ENCODE measurements around the gene UIMC1. TPM values are rescaled to one million over a fixed set of nuclear protein-coding genes. Genes with fewer than 3 reads are reported as not detected.
"Not testable (repeated sequence)": the region's sequence is repeated elsewhere in the genome, so short reads cannot be mapped to it uniquely, and the experiment has no call there.

Gene UIMC1
- total RNA-seq (2022), result 79.3 and 96.3 TPM in 2 replicates
- percentile 94 among the genes with signal in this experiment for Bru-seq, nascent RNA
- BruChase-seq, experiment 1, labeled RNA remaining after a 6-hour chase, result percentile 87 among the genes with signal in this experiment
- BruChase-seq, experiment 2, labeled RNA remaining after a 2-hour chase, result percentile 90 among the genes with signal in this experiment
- long read RNA-seq, transcript UIMC1-212 (15 exons, 2,502 nt), result major isoform, 37 of 117 reads
- long read RNA-seq, partial matches to known transcripts, result 11 of 117 reads
- long read RNA-seq, other reads (novel, unspliced or antisense), result 64 of 117 reads

- no TSS peak for BruUV-seq (replicated peaks)
- TF ChIP-seq CTCF (IDR thresholded peaks at IDR 0.05; ENCODE audit: unreplicated experiment), result no peak
- Mint-ChIP-seq H3K4me1 (ENCODE audit: insufficient read depth, unreplicated experiment) (peaks cover 18% of the 10 kb centered on the region), H3K4me3 (ENCODE audit: unreplicated experiment) (peak within 1 kb of the TSS; percentile 96), H3K36me3 (ENCODE audit: insufficient read depth, unreplicated experiment) (peaks cover 8% of the 10 kb centered on the region), H3K27me3 (ENCODE audit: insufficient read depth, unreplicated experiment) (no peaks in the 10 kb centered on the region), H3K9me3 (ENCODE audit: unreplicated experiment) (no peaks in the 10 kb centered on the region), H3K27ac (ENCODE audit: low read depth, unreplicated experiment) (peak within 1 kb of the TSS; percentile 98)
- POLR2A ChIA-PET, result interaction anchor here (0.6 to 13.5 kb wide), 14 partner anchors 9 to 1200 kb away, joined by 3 to 136 read pairs (median 4); partner anchors contain the start of genes RNF44 and ZNF346
- DNase-seq (ENCODE audit: unreplicated experiment), result peak; percentile 96
- intact Hi-C loops (cut with micrococcal nuclease), result loop anchor here (2.0 kb wide), 1 partner anchor 16 kb away; the partner anchor contains the start of gene ZNF346
- CTCF ChIA-PET, result interaction anchor here (0.5 to 2.1 kb wide), 7 partner anchors 9 to 346 kb away, joined by 3 to 14 read pairs (median 5); partner anchors contain the start of gene ZNF346
Observed at GRCh38 chr5:177006265-177006972, at the start of gene UIMC1. Gene UIMC1, minus strand, starts transcription at chr5:177006779. Its CDS starts 24,164 bp downstream, at chr5:176982615.

GRCh38 chr5:177049285-177049684 is 42.7 kb upstream of the UIMC1 start:
- intact Hi-C loops (cut with micrococcal nuclease), result no loop called here
- H3K27ac Mint-ChIP-seq (ENCODE audit: low read depth, unreplicated experiment), result no peak overlapping the region
- ChIA-PET CTCF (interaction anchor here (1.6 to 3.1 kb wide), 2 partner anchors 22 to 389 kb away, joined by 5 to 19 read pairs; no protein-coding TSS in a partner anchor), POLR2A (interaction anchor here (1.2 kb wide), 1 partner anchor 22 kb away, joined by 3 read pairs; no protein-coding TSS in a partner anchor)
- H3K36me3 Mint-ChIP-seq (ENCODE audit: insufficient read depth, unreplicated experiment), result peaks cover 97% of the 10 kb centered on the region
- no TSS peak for BruUV-seq (replicated peaks)
- no peaks in the 10 kb centered on the region for H3K27me3 Mint-ChIP-seq (ENCODE audit: insufficient read depth, unreplicated experiment)
- peak; percentile 20 for DNase-seq (ENCODE audit: unreplicated experiment)
- no peaks in the 10 kb centered on the region for H3K9me3 Mint-ChIP-seq (ENCODE audit: unreplicated experiment)
- no peaks in the 10 kb centered on the region for H3K4me1 Mint-ChIP-seq (ENCODE audit: insufficient read depth, unreplicated experiment)
- H3K4me3 Mint-ChIP-seq (ENCODE audit: unreplicated experiment), result no peak overlapping the region
- no peak for TF ChIP-seq CTCF (IDR thresholded peaks at IDR 0.05; ENCODE audit: unreplicated experiment)

GRCh38 chr5:177048531-177048930 is 42.0 kb upstream of the UIMC1 start:
- CTCF ChIA-PET, result interaction anchor here (0.7 to 1.5 kb wide), 2 partner anchors 24 to 66 kb away, joined by 3 to 6 read pairs; no protein-coding TSS in a partner anchor
- H3K27me3 Mint-ChIP-seq (ENCODE audit: insufficient read depth, unreplicated experiment); H3K9me3 Mint-ChIP-seq (ENCODE audit: unreplicated experiment); H3K27ac Mint-ChIP-seq (ENCODE audit: low read depth, unreplicated experiment); H3K4me1 Mint-ChIP-seq (ENCODE audit: insufficient read depth, unreplicated experiment); BruUV-seq (replicated peaks); POLR2A ChIA-PET; intact Hi-C loops (cut with micrococcal nuclease); H3K4me3 Mint-ChIP-seq (ENCODE audit: unreplicated experiment); DNase-seq (ENCODE audit: unreplicated experiment): not testable (repeated sequence)
- peaks cover 97% of the 10 kb centered on the region for H3K36me3 Mint-ChIP-seq (ENCODE audit: insufficient read depth, unreplicated experiment)

- BruUV-seq (replicated peaks), result no TSS peak
- intact Hi-C loops (cut with micrococcal nuclease), result no loop called here
- Mint-ChIP-seq H3K36me3 (ENCODE audit: insufficient read depth, unreplicated experiment) (peaks cover 93% of the 10 kb centered on the region), H3K27ac (ENCODE audit: low read depth, unreplicated experiment) (no peak overlapping the region), H3K4me3 (ENCODE audit: unreplicated experiment) (no peak overlapping the region), H3K9me3 (ENCODE audit: unreplicated experiment) (no peaks in the 10 kb centered on the region), H3K27me3 (ENCODE audit: insufficient read depth, unreplicated experiment) (no peaks in the 10 kb centered on the region), H3K4me1 (ENCODE audit: insufficient read depth, unreplicated experiment) (peaks cover 12% of the 10 kb centered on the region)
- DNase-seq (ENCODE audit: unreplicated experiment), result no peak
- TF ChIP-seq CTCF (IDR thresholded peaks at IDR 0.05; ENCODE audit: unreplicated experiment), result no peak
- CTCF ChIA-PET, result interaction anchor here (0.7 to 3.3 kb wide), 3 partner anchors 26 to 221 kb away, joined by 3 to 12 read pairs (median 4); no protein-coding TSS in a partner anchor
- POLR2A ChIA-PET, result interaction anchor here (1.2 kb wide), 1 partner anchor 41 kb away, joined by 3 read pairs; the partner anchor contains the start of gene FGFR4
Observed at GRCh38 chr5:177045631-177046030, 39.1 kb upstream of the UIMC1 start.

Measured in MCF 10A (cell line).